ENCODE measurements around the gene RAB3C. TPM values are rescaled to one million over a fixed set of nuclear protein-coding genes. Genes with fewer than 3 reads are reported as not detected.

RAB3C gene
- total RNA-seq, 1 donor from 2014 or later, result 0.47 TPM

- no peak for DNase-seq
- H3K27ac Mint-ChIP-seq, result no peak overlapping the region
- no peaks in the 10 kb centered on the region for H3K27me3 Mint-ChIP-seq
- CTCF ChIA-PET, result no interaction called here
- no peak for ATAC-seq (ENCODE audit: low read depth)
- POLR2A ChIA-PET, result no interaction called here
- H3K9me3 Mint-ChIP-seq, result no peaks in the 10 kb centered on the region
- no peaks in the 10 kb centered on the region for H3K36me3 Mint-ChIP-seq (ENCODE audit: low read depth)
- intact Hi-C loops (cut with micrococcal nuclease), result no loop called here
- TF ChIP-seq, protein P1, sequence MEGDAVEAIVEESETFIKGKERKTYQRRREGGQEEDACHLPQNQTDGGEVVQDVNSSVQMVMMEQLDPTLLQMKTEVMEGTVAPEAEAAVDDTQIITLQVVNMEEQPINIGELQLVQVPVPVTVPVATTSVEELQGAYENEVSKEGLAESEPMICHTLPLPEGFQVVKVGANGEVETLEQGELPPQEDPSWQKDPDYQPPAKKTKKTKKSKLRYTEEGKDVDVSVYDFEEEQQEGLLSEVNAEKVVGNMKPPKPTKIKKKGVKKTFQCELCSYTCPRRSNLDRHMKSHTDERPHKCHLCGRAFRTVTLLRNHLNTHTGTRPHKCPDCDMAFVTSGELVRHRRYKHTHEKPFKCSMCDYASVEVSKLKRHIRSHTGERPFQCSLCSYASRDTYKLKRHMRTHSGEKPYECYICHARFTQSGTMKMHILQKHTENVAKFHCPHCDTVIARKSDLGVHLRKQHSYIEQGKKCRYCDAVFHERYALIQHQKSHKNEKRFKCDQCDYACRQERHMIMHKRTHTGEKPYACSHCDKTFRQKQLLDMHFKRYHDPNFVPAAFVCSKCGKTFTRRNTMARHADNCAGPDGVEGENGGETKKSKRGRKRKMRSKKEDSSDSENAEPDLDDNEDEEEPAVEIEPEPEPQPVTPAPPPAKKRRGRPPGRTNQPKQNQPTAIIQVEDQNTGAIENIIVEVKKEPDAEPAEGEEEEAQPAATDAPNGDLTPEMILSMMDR (IDR thresholded peaks at IDR 0.05), result no peak
- no peaks in the 10 kb centered on the region for H3K4me1 Mint-ChIP-seq
- H3K4me3 Mint-ChIP-seq, result no peak overlapping the region
These were observed 163.4 kb downstream of the RAB3C start for GRCh38 chr5:58746321-58746720.

- TF ChIP-seq, protein P1 (IDR thresholded peaks at IDR 0.05), result no peak
- POLR2A ChIA-PET, result no interaction called here
- H3K4me3 Mint-ChIP-seq, result no peak overlapping the region
- no peaks in the 10 kb centered on the region for H3K9me3 Mint-ChIP-seq
- intact Hi-C loops (cut with micrococcal nuclease), result no loop called here
- ATAC-seq (ENCODE audit: low read depth) (no peak), DNase-seq (no peak)
- CTCF ChIA-PET, result no interaction called here
- no peaks in the 10 kb centered on the region for H3K36me3 Mint-ChIP-seq (ENCODE audit: low read depth)
- H3K27me3 Mint-ChIP-seq, result no peaks in the 10 kb centered on the region
- no peaks in the 10 kb centered on the region for H3K4me1 Mint-ChIP-seq
- H3K27ac Mint-ChIP-seq, result no peak overlapping the region
These were observed 167.2 kb downstream of the RAB3C start for GRCh38 chr5:58750036-58750435.

GRCh38 chr5:58751222-58751837 is 168.5 kb downstream of the RAB3C start:
- ATAC-seq (ENCODE audit: low read depth), result no peak
- TF ChIP-seq, protein P1 (IDR thresholded peaks at IDR 0.05), result no peak
- Mint-ChIP-seq H3K4me1 (no peaks in the 10 kb centered on the region), H3K27me3 (no peaks in the 10 kb centered on the region), H3K9me3 (no peaks in the 10 kb centered on the region), H3K36me3 (ENCODE audit: low read depth) (no peaks in the 10 kb centered on the region), H3K4me3 (no peak overlapping the region), H3K27ac (no peak overlapping the region)
- CTCF ChIA-PET, result no interaction called here
- intact Hi-C loops (cut with micrococcal nuclease), result no loop called here
- DNase-seq, result no peak
- POLR2A ChIA-PET, result no interaction called here

GRCh38 chr5:58752104-58752503 is 169.2 kb downstream of the RAB3C start:
- TF ChIP-seq, protein P1 (IDR thresholded peaks at IDR 0.05), result no peak
- ATAC-seq (ENCODE audit: low read depth) (no peak), DNase-seq (no peak)
- no peaks in the 10 kb centered on the region for H3K27me3 Mint-ChIP-seq
- H3K27ac Mint-ChIP-seq, result no peak overlapping the region
- H3K9me3 Mint-ChIP-seq, result no peaks in the 10 kb centered on the region
- no peaks in the 10 kb centered on the region for H3K4me1 Mint-ChIP-seq
- ChIA-PET CTCF (no interaction called here), POLR2A (no interaction called here)
- no peaks in the 10 kb centered on the region for H3K36me3 Mint-ChIP-seq (ENCODE audit: low read depth)
- no peak overlapping the region for H3K4me3 Mint-ChIP-seq
- intact Hi-C loops (cut with micrococcal nuclease), result no loop called here

DNA sequence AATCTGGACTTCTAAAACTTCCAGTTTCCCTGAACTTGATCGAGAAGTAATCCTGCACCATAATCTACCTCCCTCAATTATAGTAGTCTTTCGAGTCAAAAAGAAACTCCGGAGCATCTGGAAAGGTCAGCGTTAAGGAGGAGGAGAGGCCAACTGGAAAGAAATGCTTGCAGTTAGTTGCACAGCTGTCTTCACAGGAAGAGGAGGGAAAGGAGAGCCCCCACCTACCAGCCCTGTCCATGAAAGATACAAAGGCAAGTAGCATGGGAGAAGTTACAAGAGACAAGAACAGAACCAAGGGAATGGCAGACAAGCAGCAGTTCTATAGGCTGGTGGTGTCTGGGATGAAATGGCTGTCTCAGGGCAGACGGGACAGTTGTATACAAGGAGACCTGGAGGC is 170.6 kb downstream of the RAB3C start:
- intact Hi-C loops (cut with micrococcal nuclease), result no loop called here
- H3K4me3 Mint-ChIP-seq, result no peak overlapping the region
- H3K27ac Mint-ChIP-seq, result no peak overlapping the region
- H3K36me3 Mint-ChIP-seq (ENCODE audit: low read depth), result no peaks in the 10 kb centered on the region
- ChIA-PET POLR2A (no interaction called here), CTCF (no interaction called here)
- ATAC-seq (ENCODE audit: low read depth) (no peak), DNase-seq (no peak)
- no peaks in the 10 kb centered on the region for H3K9me3 Mint-ChIP-seq
- no peaks in the 10 kb centered on the region for H3K27me3 Mint-ChIP-seq
- H3K4me1 Mint-ChIP-seq, result peaks cover under 1% of the 10 kb centered on the region
- TF ChIP-seq, protein P1 (IDR thresholded peaks at IDR 0.05), result no peak

All from activated B cell treated with CpG ODN at 0.5 μM for 24 hours (primary cell).